ENCODE measurements around the gene B4GALNT3.

Gene B4GALNT3

GRCh38 chr12:535396-535795 lies 75.7 kb downstream of the B4GALNT3 start:
- in situ Hi-C loops (cut with HindIII; ENCODE audit: low sequenced_read_pairs): loop anchor here (10.0 kb wide), 1 partner anchor 81 kb away; the partner anchor contains the start of gene B4GALNT3

DNA sequence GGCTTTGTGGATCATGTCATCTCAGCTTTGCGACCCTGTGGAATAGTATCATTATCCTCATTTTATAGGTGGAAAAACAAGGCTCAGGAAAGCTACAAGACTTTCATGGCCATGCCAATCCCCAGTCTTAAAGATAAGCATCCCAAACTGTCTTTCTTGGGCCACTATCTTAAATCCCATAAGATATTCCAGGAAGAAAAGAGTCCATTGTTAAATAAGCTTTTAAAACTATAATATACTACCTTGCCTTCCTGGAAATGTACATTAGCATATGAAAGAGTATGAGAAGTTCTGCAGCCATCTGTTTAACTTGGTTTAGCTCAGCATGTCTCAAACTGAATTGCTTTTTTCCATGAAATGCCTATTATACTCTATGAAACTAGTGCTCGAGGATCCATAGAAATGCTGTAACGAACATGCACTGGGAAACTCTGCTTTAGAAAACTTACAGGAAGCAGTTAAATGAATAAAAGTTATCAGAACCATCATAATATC lies 77.1 kb downstream of the B4GALNT3 start:
- in situ Hi-C loops (cut with HindIII; ENCODE audit: low sequenced_read_pairs): loop anchor here (10.0 kb wide), 1 partner anchor 82 kb away; the partner anchor contains the start of gene B4GALNT3

DNA sequence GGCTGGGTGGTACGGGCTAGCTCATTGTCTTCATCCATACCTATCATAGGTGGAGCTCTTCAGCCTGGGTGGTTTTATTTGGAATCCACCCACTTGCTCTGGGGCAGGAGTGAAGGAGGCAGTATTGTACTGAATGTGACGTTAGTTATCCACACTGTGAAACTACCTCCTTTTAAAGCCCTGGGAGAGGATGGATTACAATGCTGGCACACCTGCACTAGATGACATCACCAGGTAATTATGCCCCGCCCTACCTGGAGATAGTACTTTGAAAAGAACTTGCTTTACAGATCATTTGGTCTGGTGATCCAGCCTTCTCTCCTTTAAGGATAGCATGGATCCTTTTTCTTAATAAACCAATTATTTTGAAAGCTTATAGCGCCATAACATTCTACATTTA lies 78.0 kb downstream of the B4GALNT3 start:
- in situ Hi-C loops (cut with HindIII; ENCODE audit: low sequenced_read_pairs): loop anchor here (10.0 kb wide), 1 partner anchor 83 kb away; the partner anchor contains the start of gene B4GALNT3

- in situ Hi-C loops (cut with HindIII; ENCODE audit: low sequenced_read_pairs): loop anchor here (10.0 kb wide), 1 partner anchor 84 kb away; the partner anchor contains the start of gene B4GALNT3
Measured at GRCh38 chr12:538731-539539, 79.2 kb downstream of the B4GALNT3 start.

DNA sequence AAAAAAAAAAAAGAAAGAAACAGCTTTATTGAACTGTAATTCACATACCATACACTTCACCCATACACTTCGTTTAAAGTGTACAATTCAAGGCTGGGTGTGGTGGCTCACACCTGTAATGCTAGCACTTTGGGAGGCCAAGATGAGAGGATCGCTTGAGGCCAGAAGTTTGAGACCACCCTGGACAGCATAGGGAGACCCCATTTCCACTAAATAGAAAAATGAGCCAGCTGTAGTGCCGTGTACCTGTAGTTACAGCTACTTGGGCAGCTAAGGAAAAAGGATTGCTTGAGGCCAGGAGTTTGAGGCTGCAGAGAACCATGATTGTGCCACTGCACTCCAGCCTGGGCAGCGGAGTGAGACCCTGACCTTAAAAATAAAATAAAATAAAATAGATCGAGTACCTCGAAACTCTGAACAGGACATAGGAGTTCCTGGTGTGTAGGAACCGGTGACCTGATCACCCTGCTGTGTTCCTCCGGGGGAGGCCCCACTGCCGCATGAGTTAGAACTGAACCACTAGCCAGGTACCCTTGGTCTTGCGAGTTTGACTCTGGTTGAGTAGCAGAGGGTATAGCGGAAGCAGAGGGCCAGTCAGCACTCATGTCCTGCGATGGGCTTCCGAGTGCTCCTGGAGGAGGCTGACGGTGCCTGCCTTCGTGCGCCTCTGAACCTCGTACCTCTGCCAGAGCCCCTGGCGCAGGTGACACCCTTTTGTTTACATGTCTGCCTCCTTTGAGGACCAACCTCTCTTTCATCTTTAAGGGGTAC lies 80.0 kb downstream of the B4GALNT3 start:
- in situ Hi-C loops (cut with HindIII; ENCODE audit: low sequenced_read_pairs): loop anchor here (5.0 to 10.0 kb wide), 2 partner anchors 62 to 85 kb away; partner anchors contain the start of gene B4GALNT3

DNA sequence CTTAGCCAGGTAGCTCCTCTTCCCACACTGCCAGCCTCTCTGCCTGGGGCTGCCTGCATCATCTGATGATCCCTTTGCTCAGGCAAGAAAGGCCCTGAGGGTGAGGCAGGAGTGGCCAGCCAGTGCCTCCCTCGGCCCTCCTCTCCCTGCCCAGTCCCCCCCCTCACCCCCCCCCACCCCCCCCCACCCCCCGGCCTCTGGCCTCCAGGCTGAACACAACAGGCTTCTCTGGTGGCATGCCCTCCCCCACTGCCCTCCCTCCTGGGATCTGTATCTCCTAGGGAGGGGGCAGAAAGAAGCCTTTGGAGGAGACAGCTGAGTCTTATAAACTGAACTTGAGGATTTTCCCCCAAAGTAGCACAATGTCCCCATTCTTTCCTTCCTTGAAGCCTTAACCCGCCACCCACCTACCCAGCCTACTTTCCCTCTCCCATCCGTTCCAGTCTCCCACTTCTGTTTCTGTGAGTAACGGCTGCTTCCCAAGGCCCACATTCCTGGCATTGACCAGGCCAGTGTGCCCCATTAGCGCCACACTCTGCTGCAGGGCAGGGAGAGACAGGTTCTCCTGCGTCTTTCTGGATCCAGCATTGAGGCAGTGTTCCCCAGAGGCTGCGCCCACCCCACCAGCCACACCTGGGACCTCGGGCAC lies 82.1 kb downstream of the B4GALNT3 start:
- in situ Hi-C loops (cut with HindIII; ENCODE audit: low sequenced_read_pairs): loop anchor here (5.0 kb wide), 1 partner anchor 64 kb away; no protein-coding TSS in a partner anchor

DNA sequence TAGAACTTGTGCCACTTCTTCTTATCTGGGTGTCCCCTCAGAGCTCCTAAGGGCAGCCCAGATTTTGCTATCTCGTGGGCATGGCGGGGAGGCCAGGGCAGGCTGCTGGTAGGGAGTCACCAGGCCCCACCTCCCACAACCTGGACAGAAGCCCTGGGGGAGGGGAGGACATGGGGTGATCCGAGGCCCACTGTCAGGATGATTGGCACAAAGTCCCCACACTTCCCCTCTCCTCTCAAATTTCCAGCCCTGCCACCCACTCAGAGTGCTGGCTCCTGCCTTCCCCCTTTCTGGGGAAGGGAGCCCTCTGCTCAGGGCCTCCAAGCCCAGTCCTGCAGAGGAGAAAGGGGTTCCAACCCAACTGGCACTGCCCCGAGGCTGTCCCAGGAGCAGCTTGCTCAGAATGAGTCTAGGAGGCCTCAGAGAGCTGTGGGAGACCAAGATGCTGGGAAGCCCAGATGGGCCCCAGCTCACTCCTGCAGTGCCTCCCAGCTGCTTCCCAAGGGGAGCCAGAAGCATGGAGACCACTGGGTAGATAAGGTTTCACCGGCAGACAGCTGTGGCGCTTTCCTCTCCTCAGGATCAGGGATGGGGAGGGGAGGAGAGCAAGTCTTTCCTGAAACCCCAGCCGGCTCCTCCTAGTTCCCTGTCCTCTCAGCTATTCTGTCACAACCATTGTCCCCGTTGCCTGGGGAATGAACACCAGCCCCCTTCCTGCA lies 82.8 kb downstream of the B4GALNT3 start:
- in situ Hi-C loops (cut with HindIII; ENCODE audit: low sequenced_read_pairs): loop anchor here (5.0 kb wide), 1 partner anchor 65 kb away; no protein-coding TSS in a partner anchor

GRCh38 chr12:543114-543451 lies 83.3 kb downstream of the B4GALNT3 start:
- in situ Hi-C loops (cut with HindIII; ENCODE audit: low sequenced_read_pairs): loop anchor here (5.0 kb wide), 1 partner anchor 66 kb away; no protein-coding TSS in a partner anchor

DNA sequence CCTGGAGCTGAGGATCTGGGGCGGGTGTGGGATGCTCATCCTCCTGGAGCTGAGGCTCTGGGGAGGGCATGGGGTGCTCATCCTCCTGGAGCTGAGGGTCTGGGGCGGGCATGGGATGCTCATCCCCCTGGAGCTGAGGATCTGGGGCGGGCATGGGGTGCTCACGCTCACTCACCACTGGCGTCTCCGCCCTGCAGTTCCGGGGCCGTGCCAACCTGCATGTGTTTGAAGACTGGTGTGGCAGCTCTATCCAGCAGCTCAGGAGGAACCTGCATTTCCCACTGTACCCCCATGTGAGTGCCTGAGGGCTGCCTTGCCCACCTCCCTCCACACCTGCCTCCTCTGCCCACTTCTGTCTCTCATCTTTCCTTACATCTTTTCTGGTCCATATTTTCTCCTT lies 84.4 kb downstream of the B4GALNT3 start:
- in situ Hi-C loops (cut with HindIII; ENCODE audit: low sequenced_read_pairs): loop anchor here (5.0 kb wide), 1 partner anchor 67 kb away; no protein-coding TSS in a partner anchor

DNA sequence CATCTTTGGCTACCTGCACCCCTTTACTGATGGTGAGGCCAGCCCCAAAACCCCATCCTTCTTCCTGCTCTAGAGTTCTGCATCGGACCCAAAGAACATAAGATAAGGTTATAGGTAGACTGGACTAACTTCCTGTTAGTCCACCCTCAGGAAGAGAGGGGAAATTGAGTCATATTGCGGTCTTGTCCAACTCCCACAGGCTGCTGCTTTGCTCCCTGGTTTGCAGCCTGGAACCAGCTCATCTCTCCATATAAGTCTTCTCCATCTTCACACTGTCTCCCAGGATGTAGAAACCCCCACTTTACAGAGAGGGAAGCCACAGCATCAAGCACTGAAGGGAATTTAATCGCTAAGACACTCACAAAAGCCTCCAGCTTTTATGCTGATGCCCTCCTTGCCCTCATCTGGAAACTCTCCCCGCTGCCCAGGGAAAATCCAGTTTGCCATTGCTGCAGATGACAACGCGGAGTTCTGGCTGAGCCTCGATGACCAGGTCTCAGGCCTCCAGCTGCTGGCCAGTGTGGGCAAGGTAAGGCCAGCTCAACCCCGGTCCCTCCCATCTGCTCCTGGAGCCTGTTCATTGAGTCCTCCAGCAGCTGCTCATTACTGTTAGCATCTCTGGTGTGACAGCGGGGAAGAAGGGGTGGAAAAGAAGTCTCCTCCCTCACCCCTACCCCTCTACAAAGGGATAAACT lies 85.3 kb downstream of the B4GALNT3 start:
- in situ Hi-C loops (cut with HindIII; ENCODE audit: low sequenced_read_pairs): loop anchor here (5.0 kb wide), 1 partner anchor 68 kb away; no protein-coding TSS in a partner anchor

GRCh38 chr12:545835-546234 lies 86.1 kb downstream of the B4GALNT3 start:
- in situ Hi-C loops (cut with HindIII; ENCODE audit: low sequenced_read_pairs): no loop called here

DNA sequence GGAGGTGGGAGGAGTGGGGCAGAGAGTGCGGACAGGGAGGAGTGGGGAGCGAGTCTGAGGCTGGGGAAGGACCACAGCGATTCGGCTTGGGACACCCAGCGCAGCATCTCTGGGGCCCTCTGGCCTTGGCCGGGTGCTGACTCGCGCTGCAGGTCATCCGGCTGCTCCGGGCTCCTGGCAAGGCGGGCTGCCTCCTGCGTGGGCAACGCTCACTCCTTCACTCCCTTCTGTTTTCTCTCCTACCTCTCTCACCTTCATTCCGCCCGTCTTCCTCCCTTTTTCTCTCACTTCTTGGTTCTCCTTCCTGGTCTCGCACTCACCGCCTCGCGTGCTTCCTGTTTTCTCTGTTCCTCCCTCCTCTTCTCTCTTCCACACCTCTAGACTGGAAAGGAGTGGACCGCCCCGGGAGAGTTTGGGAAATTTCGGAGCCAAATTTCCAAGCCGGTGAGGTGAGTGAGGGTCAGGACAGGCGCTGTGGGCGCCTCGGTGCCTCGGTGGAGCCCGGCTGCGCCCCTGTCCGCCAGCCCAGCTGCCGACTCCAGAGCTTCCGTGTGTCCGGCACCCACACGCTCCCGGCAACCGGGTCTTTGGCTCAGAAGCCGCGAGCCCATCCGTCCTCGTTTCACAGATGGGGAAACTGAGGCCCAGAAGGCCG lies 86.7 kb downstream of the B4GALNT3 start:
- in situ Hi-C loops (cut with HindIII; ENCODE audit: low sequenced_read_pairs): no loop called here

DNA sequence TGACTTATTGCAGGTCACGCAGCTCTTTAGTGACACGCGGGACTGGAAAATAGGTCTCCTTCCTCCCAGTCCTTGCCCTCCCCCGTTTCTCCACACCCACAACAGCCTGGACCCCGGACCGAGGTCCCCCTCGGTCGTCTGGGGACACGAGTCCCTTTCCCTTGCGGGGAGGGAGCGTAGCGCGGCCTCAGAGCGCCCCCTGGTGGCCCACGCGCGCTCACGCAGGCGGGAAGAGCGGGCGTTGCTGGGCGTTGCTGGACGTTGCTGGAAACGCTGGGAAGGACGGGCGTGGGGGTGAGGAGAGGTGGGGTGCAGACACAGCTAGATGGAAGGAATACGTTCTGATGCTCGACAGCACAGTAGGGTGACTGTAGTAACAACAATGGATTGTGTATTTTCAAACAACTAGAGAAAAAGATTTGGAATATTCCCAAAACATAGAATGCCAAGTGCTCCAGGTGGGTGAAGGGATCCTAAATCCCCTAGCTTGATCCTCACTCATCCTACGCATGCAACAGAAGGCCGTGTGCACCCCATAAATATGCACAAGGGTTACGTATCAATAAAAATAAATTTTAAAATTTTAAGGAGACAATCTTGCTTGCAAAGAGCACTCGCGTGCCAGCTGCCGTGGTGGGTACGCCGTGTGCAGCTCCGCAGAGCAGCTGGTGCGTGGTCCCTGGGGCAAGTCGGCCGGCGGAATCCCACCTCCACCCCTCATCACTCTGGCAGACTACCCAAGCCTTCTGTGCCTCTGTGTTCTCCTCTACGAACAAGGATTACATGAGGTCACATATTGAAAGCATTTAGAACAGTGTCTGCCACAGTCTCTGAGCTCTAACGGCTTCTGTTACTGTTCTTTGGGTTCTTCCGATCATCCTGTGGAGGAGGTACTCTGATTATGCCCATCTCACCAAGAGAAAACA lies 87.4 kb downstream of the B4GALNT3 start:
- in situ Hi-C loops (cut with HindIII; ENCODE audit: low sequenced_read_pairs): no loop called here

- in situ Hi-C loops (cut with HindIII; ENCODE audit: low sequenced_read_pairs): no loop called here
Measured at GRCh38 chr12:547883-548470, 88.2 kb downstream of the B4GALNT3 start.

DNA sequence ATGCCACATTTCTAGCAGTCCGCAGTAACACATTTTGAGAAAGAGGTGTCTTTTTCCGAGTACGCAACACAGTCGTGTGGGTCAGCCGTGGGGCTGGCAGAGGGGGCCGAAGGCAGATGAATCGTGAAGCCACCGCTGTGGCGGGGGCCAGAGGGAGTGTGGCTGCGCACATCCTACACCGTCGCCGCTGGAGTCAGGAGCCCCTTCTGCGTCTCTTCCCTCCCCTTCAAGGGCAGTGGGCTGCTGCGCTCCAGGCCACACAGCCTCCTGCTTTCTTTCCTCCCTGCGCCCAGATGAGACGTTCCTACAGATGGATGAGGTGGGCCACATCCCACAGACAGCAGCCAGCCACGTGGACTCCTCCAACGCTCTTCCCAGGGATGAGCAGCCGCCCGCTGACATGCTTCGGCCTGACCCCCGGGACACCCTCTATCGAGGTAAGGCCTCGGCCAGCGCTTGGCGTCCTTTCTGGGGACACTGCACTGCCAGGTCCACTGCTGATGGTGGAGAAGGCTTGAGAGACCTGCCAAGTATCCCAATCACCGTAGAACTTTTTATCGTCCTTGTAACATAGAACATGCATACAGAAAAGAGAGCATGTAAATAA lies 89.8 kb downstream of the B4GALNT3 start:
- in situ Hi-C loops (cut with HindIII; ENCODE audit: low sequenced_read_pairs): no loop called here

DNA sequence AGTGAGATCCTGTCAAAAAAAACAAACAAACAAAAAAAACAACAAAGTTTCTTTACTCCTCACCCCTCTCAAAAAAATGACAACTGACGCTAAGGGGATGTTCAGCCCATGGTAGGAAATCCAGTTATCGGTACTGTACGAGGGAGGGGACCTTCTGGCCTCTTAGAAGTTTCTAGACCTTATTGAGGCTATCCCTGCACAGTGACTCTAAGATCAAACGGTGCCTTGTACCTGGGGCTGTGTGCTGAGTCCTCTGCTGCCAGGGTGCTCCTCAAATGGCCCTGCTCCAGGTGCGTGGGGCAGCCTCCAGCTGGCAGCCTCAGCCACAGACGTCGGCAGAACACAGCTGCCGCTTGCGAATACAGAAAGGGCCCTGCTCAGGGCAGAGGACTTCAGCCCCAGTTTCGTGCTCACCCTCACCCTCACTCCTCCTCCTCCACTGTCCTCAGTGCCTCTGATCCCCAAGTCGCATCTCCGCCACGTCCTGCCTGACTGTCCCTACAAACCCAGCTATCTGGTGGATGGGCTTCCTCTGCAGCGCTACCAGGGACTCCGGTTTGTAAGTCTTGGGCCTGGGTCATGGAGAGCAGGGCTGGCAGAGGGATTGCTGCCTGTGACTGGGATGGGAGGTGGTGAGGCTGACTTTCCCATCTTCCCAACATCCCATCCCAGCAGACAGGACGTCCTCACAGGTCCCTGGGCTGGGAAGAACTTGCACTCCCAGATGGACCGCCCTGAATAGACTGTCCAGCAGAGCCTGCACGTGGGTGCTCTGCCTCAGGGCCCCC lies 90.9 kb downstream of the B4GALNT3 start:
- in situ Hi-C loops (cut with HindIII; ENCODE audit: low sequenced_read_pairs): no loop called here

Data from endothelial cell of hepatic sinusoid (primary cell).